Transverse colon (tissue), 4 donors: ENCODE results near the gene ANKRD23. TPM values are rescaled to one million over a fixed set of nuclear protein-coding genes. Genes with fewer than 3 reads are reported as not detected.

Experiments used
- DNase-seq: peaks from one replicate; pipeline ENCODE4 v3.0.0-alpha.2; 2019
- H3K27ac ChIP-seq, 4 donors: fragments of 200-600 bp; sonication (generic); 2 replicates each; pipeline ENCODE4 v1.5.1; 2016 to 2018; ENCODE audit warnings: inconsistent platforms in 4 of 4
- H3K27me3 ChIP-seq: fragments of 200-600 bp; sonication (generic); 2 replicates; pipeline ENCODE4 v1.5.1; 2017; ENCODE audit warnings: inconsistent platforms
- H3K36me3 ChIP-seq, 4 donors: fragments of 200-600 bp; sonication (generic); 2 replicates each; pipeline ENCODE4 v1.5.1; 2017 to 2019; ENCODE audit warnings: inconsistent platforms in 4 of 4
- H3K4me1 ChIP-seq, 4 donors: fragments of 200-600 bp; sonication (generic); 2 replicates each; pipeline ENCODE4 v1.5.1; 2017 to 2020; ENCODE audit warnings: inconsistent platforms in 4 of 4
- H3K4me3 ChIP-seq, 4 donors: fragments of 200-600 bp; sonication (generic); 1 replicate in 1 of 4; 2 replicates in 3 of 4; pipeline versions ENCODE4 v1.5.1 to v1.6.1; 2017 to 2019; ENCODE audit warnings: inconsistent platforms in 4 of 4
- H3K9me3 ChIP-seq, 2 donors: fragments of 200-600 bp; sonication (generic); 2 replicates each; pipeline ENCODE4 v1.5.1; 2017 to 2019; ENCODE audit warnings: inconsistent platforms in 2 of 2
- CTCF ChIP-seq, 5 experiments: fragments of 200-600 bp in 3 of 5; fragments of 450-650 bp in 2 of 5; sonication (generic) in 3 of 5; IDR thresholded peaks; 1 replicate in 2 of 5; 2 replicates in 3 of 5; pipeline ENCODE4 v1.5.1; 2016 to 2017; ENCODE audit warnings: antibody characterized with exemption in 5 of 5, inconsistent platforms in 3 of 5, mild to moderate bottlenecking in 2 of 5, moderate library complexity in 1 of 5
- EP300 ChIP-seq: sonication (generic); formaldehyde crosslinking; IDR thresholded peaks from one replicate; pipeline ENCODE4 v1.6.1; 2017; ENCODE audit warnings: antibody characterized with exemption, low read depth
- POLR2A ChIP-seq: fragments of 450-650 bp; IDR thresholded peaks from one replicate; pipeline ENCODE4 v1.6.1; 2016; ENCODE audit warnings: antibody characterized with exemption, mild to moderate bottlenecking, moderate library complexity
- POLR2AphosphoS5 ChIP-seq, 3 donors: sonication (generic); formaldehyde crosslinking; IDR thresholded peaks; one replicate each; pipeline ENCODE4 v1.6.1; 2016; ENCODE audit warnings: antibody characterized with exemption in 3 of 3
- WGBS, 2 donors: methylation state at CpG; one replicate each; pipeline ENCODE4 v1.1.5; 2018; ENCODE audit warnings: low coverage in 1 of 2; 5-methylcytosine and 5-hydroxymethylcytosine counted together
- in situ Hi-C, 4 donors: fragments of 200-750 bp; cut with MboI; loops; one replicate each; pipeline versions ENCODE4 v1.15.0 to v1.15.1; 2017; ENCODE audit warnings: low sequenced_read_pairs in 3 of 4, low pct_ligation_motif_present in 1 of 4, low pct_unique_long_range_greater_than_20kb in 1 of 4
- intact Hi-C: fragments of 100-400 bp; cut with DNase I; formaldehyde crosslinking; loops from one replicate; pipeline ENCODE4 v1.15.1; 2023; ENCODE audit warnings: low total_unique reads
- total RNA-seq, 4 donors: library from RNA; depleted of rRNA; stranded (reverse); fragments of >200 nt; gene quantifications; one replicate each; pipeline ENCODE4 v1.1.0, GENCODE V29; 2016

Gene ANKRD23
- total RNA-seq, 4 donors from 2014 or later = 4.1 to 22.7 (median 7.0) TPM

DNA sequence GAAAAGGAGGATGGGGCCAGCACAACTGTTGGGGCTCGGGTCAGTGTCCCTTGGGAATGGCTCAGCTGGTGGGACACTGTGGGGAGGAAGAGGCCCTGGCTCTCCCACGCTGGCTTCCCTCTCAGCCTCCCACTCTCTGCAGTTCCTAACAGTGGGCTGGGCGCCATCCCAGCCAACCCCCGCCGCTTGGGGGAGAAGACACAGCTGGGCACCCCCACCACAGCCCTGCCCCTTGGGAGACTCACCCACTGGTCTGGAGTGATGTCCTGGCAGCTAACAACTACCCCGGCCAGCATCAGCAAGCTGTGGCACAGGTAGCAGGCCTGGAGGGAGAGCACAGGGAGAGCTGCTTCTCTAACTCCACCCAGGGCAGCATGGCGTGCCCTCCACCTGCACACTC lies 34.4 kb upstream of the ANKRD23 start:
- in situ Hi-C loops = no loop called here
- H3K36me3 ChIP-seq = no peaks in the 10 kb centered on the region
- no peak overlapping the region for H3K27ac ChIP-seq
- intact Hi-C loops = no loop called here
- TF ChIP-seq EP300 = no peak
- no peak for TF ChIP-seq POLR2A
- TF ChIP-seq CTCF (IDR thresholded peaks at IDR 0.05) = no peak
- no peak for TF ChIP-seq POLR2AphosphoS5 (IDR thresholded peaks at IDR 0.05)
- no peak overlapping the region for H3K4me3 ChIP-seq
- 78% methylated on average over 7 of the region's 7 CpGs; no CpG with 5 or more reads in 1 of the 2 donors for WGBS, 2 donors
- no peaks in the 10 kb centered on the region for H3K9me3 ChIP-seq
- no peak for DNase-seq
- H3K27me3 ChIP-seq = no peaks in the 10 kb centered on the region
- peaks cover 0 to 12% (median 2%) of the 10 kb centered on the region in 4 donors for H3K4me1 ChIP-seq

DNA sequence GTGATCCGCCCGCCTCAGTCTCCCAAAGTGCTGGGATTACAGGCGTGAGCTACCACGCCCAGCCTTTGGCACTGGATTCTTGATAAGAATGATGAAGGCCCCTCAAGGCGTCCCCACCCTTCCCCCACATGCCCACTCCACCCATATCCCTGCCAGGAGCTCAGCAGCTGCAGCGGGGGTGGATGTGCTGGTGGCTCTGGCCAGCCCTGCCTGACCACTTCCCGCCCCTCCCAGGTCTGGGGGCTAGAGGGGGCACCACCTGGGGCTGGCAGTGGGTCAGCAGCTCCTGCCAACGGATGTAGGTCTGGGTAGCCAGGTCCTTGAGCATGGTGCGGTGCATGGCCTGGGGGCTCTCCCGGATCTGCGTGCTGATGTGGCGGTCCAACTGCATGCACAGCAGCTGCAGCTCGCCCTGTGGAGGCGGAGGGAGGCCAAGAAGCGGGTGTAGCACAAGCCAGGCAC lies 33.8 kb upstream of the ANKRD23 start:
- Histone ChIP-seq H3K9me3 (no peaks in the 10 kb centered on the region), H3K27me3 (no peaks in the 10 kb centered on the region), H3K36me3 (no peaks in the 10 kb centered on the region), H3K4me3 (no peak overlapping the region), H3K27ac (no peak overlapping the region), H3K4me1 (peaks cover 0 to 12% (median 2%) of the 10 kb centered on the region in 4 donors)
- 80 to 81% methylated on average over 1 to 15 of the region's 15 CpGs for WGBS, 2 donors
- intact Hi-C loops = no loop called here
- in situ Hi-C loops = no loop called here
- no peak for DNase-seq
- no peak for TF ChIP-seq POLR2A
- no peak for TF ChIP-seq EP300
- no peak for TF ChIP-seq POLR2AphosphoS5 (IDR thresholded peaks at IDR 0.05)
- no peak for TF ChIP-seq CTCF (IDR thresholded peaks at IDR 0.05)

DNA sequence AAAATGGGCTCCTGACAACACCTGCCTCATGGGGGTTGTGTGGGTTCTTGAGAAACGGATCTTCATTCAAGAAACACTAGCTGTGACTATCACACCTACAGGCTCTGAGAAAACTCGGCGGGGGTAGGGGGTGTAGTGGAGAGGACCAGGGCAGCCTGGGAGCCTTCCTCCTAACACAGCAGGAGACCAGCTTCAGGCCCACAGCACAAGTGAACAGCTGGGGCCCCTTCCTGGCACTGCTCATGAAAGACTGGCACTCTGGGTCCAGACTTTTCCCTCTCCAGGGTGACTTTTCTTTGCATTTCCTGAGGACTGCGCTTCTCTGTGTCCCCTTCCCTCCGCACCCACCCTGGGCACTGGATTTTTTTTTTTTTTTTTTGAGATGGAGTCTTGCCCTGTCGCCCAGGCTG lies 33.2 kb upstream of the ANKRD23 start:
- Histone ChIP-seq H3K27me3 (no peaks in the 10 kb centered on the region), H3K4me3 (no peak overlapping the region), H3K36me3 (no peaks in the 10 kb centered on the region), H3K9me3 (no peaks in the 10 kb centered on the region), H3K4me1 (peaks cover 0 to 12% (median 2%) of the 10 kb centered on the region in 4 donors), H3K27ac (no peak overlapping the region)
- DNase-seq = no peak
- intact Hi-C loops = no loop called here
- WGBS, 2 donors = 84 to 100% methylated on average over 3 to 6 of the region's 6 CpGs
- TF ChIP-seq EP300 (no peak), POLR2A (no peak), CTCF (IDR thresholded peaks at IDR 0.05) (no peak), POLR2AphosphoS5 (IDR thresholded peaks at IDR 0.05) (no peak)
- in situ Hi-C loops = no loop called here

GRCh38 chr2:96876269-96877041 lies 32.6 kb upstream of the ANKRD23 start:
- H3K9me3 ChIP-seq = no peaks in the 10 kb centered on the region
- H3K4me1 ChIP-seq = peaks cover 0 to 12% (median 2%) of the 10 kb centered on the region in 4 donors
- H3K36me3 ChIP-seq = no peaks in the 10 kb centered on the region
- no peak overlapping the region for H3K27ac ChIP-seq
- intact Hi-C loops (no loop called here), in situ Hi-C loops (no loop called here)
- H3K4me3 ChIP-seq = no peak overlapping the region
- H3K27me3 ChIP-seq = no peaks in the 10 kb centered on the region
- no peak for TF ChIP-seq CTCF (IDR thresholded peaks at IDR 0.05)
- no peak for TF ChIP-seq POLR2A
- TF ChIP-seq EP300 = no peak
- no peak for TF ChIP-seq POLR2AphosphoS5 (IDR thresholded peaks at IDR 0.05)
- no peak for DNase-seq
- WGBS, 2 donors = 67 to 90% methylated on average over 1 to 16 of the region's 16 CpGs
